ENCODE results near the gene APAF1.
"Not testable (repeated sequence)": the region's sequence is repeated elsewhere in the genome, so short reads cannot be mapped to it uniquely, and the experiment has no call there.

- TF ChIP-seq CTCF (IDR thresholded peaks at IDR 0.05); EZH2 (IDR thresholded peaks at IDR 0.05; ENCODE audit: borderline replicate concordance, insufficient read depth, low read depth, low read length, poor library complexity, severe bottlenecking): not testable (repeated sequence)
Observed at GRCh38 chr12:98642801-98643200, 2.3 kb upstream of the APAF1 start.
